Measurements from ENCODE around the gene SAE1.

DNA sequence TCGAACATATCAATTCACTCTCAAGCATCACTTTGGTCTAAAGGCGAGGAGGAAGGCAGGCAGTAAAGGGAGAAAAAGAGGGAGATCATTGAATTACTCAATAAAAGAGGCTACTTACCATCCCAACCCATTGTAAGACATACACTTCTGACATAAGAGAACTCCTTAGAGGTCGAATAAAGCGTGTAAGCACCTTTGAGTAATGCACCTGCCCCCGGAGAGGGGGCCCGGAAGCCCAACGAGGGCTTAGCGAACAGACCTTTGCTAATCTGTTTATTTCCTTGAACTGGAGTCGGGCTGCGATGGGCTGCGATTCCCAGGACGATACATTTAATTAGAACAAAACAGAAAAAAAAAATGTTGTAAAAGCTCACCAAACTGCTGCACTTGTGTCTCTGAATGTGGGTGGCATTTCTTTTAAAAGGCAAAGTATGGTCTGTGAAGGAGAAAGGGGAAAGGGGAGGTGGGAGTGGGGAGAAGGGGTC, 20.1 kb upstream of the SAE1 start:
- TF ChIP-seq, protein P1, sequence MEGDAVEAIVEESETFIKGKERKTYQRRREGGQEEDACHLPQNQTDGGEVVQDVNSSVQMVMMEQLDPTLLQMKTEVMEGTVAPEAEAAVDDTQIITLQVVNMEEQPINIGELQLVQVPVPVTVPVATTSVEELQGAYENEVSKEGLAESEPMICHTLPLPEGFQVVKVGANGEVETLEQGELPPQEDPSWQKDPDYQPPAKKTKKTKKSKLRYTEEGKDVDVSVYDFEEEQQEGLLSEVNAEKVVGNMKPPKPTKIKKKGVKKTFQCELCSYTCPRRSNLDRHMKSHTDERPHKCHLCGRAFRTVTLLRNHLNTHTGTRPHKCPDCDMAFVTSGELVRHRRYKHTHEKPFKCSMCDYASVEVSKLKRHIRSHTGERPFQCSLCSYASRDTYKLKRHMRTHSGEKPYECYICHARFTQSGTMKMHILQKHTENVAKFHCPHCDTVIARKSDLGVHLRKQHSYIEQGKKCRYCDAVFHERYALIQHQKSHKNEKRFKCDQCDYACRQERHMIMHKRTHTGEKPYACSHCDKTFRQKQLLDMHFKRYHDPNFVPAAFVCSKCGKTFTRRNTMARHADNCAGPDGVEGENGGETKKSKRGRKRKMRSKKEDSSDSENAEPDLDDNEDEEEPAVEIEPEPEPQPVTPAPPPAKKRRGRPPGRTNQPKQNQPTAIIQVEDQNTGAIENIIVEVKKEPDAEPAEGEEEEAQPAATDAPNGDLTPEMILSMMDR (IDR thresholded peaks at IDR 0.05): no peak
- no peak for TF ChIP-seq POLR2AphosphoS5 (IDR thresholded peaks at IDR 0.05)

Data from breast epithelium (tissue), 3 donors.